GM23338 (cell line): ENCODE data around the gene CSDE1. TPM values are rescaled to one million over a fixed set of nuclear protein-coding genes. Genes with fewer than 3 reads are reported as not detected.

Experiments
- ATAC-seq: fragments of 200-7000 bp; cut with Tn5 transposase; 3 replicates; pipeline ENCODE4 v1.9.1; 2020
- DNase-seq: peaks from one replicate; pipeline ENCODE4 v3.0.0-alpha.2; 2015; ENCODE audit warnings: low spot score
- H2AFZ ChIP-seq: fragments of 200-600 bp; sonication (generic); 2 replicates; pipeline ENCODE4 v1.8.0; 2016; ENCODE audit warnings: antibody characterized with exemption, mild to moderate bottlenecking, moderate library complexity
- H3F3A ChIP-seq: fragments of 200-600 bp; sonication (generic); replicated peaks from 2 replicates; pipeline ENCODE4 v1.8.0; 2017; ENCODE audit warnings: antibody characterized with exemption, mixed run types, low read depth
- H3K27ac ChIP-seq: fragments of 200-600 bp; sonication (generic); 2 replicates; pipeline ENCODE4 v1.6.1; 2016; ENCODE audit warnings: low read depth
- H3K27me3 ChIP-seq: fragments of 200-600 bp; sonication (generic); 2 replicates; pipeline ENCODE4 v1.8.0; 2016; ENCODE audit warnings: mild to moderate bottlenecking, mixed run types, moderate library complexity; ENCODE audit not compliant: insufficient read depth
- H3K36me3 ChIP-seq: fragments of 200-600 bp; sonication (generic); 2 replicates; pipeline ENCODE4 v1.8.0; 2016; ENCODE audit warnings: mild to moderate bottlenecking; ENCODE audit not compliant: insufficient read depth
- H3K4me1 ChIP-seq: fragments of 200-600 bp; sonication (generic); 2 replicates; pipeline ENCODE4 v1.8.0; 2016; ENCODE audit warnings: mild to moderate bottlenecking, moderate library complexity; ENCODE audit not compliant: insufficient read depth
- H3K4me2 ChIP-seq: fragments of 200-600 bp; sonication (generic); 2 replicates; pipeline ENCODE4 v1.7.1; 2017; ENCODE audit warnings: mixed run types
- H3K4me3 ChIP-seq: fragments of 200-600 bp; sonication (generic); 2 replicates; pipeline ENCODE4 v1.6.1; 2016; ENCODE audit warnings: mixed run types
- H3K79me2 ChIP-seq: fragments of 200-600 bp; sonication (generic); replicated peaks from 2 replicates; pipeline ENCODE4 v1.8.0; 2017; ENCODE audit warnings: mild to moderate bottlenecking; ENCODE audit not compliant: insufficient read depth
- H3K9me2 ChIP-seq: fragments of 200-600 bp; sonication (generic); 2 replicates; pipeline ENCODE4 v1.8.0; 2017; ENCODE audit not compliant: insufficient read depth
- H4K20me1 ChIP-seq: fragments of 200-600 bp; sonication (generic); replicated peaks from 2 replicates; pipeline ENCODE4 v1.8.0; 2017; ENCODE audit warnings: mild to moderate bottlenecking; ENCODE audit not compliant: insufficient read depth
- H3K27ac Mint-ChIP-seq: 2 replicates; pipeline ENCODE4 v1.8.0; 2020; ENCODE audit warnings: inconsistent platforms, mild to moderate bottlenecking, moderate library complexity, mixed read lengths
- H3K27me3 Mint-ChIP-seq: 3 replicates; pipeline ENCODE4 v1.8.0; 2022; ENCODE audit warnings: low read depth, mild to moderate bottlenecking, moderate library complexity, mixed read lengths, inconsistent platforms; ENCODE audit not compliant: insufficient read depth, poor library complexity
- H3K36me3 Mint-ChIP-seq: 3 replicates; pipeline ENCODE4 v1.8.0; 2021; ENCODE audit warnings: low read depth, mild to moderate bottlenecking, inconsistent platforms, moderate library complexity, mixed read lengths
- H3K4me1 Mint-ChIP-seq: 3 replicates; pipeline ENCODE4 v1.8.0; 2020; ENCODE audit warnings: mild to moderate bottlenecking, inconsistent platforms, mixed read lengths
- H3K4me3 Mint-ChIP-seq: 3 replicates; pipeline ENCODE4 v1.8.0; 2021; ENCODE audit warnings: moderate library complexity, mild to moderate bottlenecking, inconsistent platforms, mixed read lengths
- H3K9me3 Mint-ChIP-seq: 3 replicates; pipeline ENCODE4 v1.8.0; 2020; ENCODE audit warnings: moderate library complexity, mild to moderate bottlenecking, inconsistent platforms, mixed read lengths
- CREB1 ChIP-seq: fragments of 250-450 bp; sonication (Bioruptor Pico); IDR thresholded peaks from 2 replicates; pipeline ENCODE4 v1.5.0; 2020; ENCODE audit warnings: low read depth, mild to moderate bottlenecking, moderate library complexity
- EZH2 ChIP-seq: fragments of 200-600 bp; sonication (generic); IDR thresholded peaks from one replicate; pipeline ENCODE4 v1.8.0; 2017; ENCODE audit warnings: antibody characterized with exemption, mild to moderate bottlenecking, low read depth; ENCODE audit not compliant: unreplicated experiment
- EZH2phosphoT487 ChIP-seq: fragments of 200-600 bp; sonication (generic); IDR thresholded peaks from one replicate; pipeline ENCODE4 v1.8.1; 2018; ENCODE audit warnings: antibody characterized with exemption; ENCODE audit not compliant: unreplicated experiment
- JUNB ChIP-seq: IDR thresholded peaks from one replicate; pipeline ENCODE4 v1.6.1; 2016; ENCODE audit warnings: antibody characterized with exemption; ENCODE audit not compliant: unreplicated experiment
- NANOG ChIP-seq: IDR thresholded peaks from 2 replicates; pipeline ENCODE4 v1.6.1; 2016; ENCODE audit warnings: antibody characterized with exemption, borderline replicate concordance
- POLR2AphosphoS5 ChIP-seq: IDR thresholded peaks from 2 replicates; pipeline ENCODE4 v1.6.1; 2016; ENCODE audit warnings: antibody characterized with exemption, low read depth
- STAT1 ChIP-seq: IDR thresholded peaks from one replicate; pipeline ENCODE4 v1.6.1; 2016; ENCODE audit warnings: antibody characterized with exemption; ENCODE audit not compliant: unreplicated experiment
- ZNF114 ChIP-seq: fragments of 250-450 bp; sonication (Bioruptor Pico); IDR thresholded peaks from 2 replicates; pipeline ENCODE4 v1.5.0; 2020; ENCODE audit warnings: mild to moderate bottlenecking, moderate library complexity
- ZNF331 ChIP-seq: fragments of 250-450 bp; sonication (Bioruptor Pico); IDR thresholded peaks from 2 replicates; pipeline ENCODE4 v1.5.0; 2020; ENCODE audit warnings: low read depth, mild to moderate bottlenecking, moderate library complexity
- polyA plus RNA-seq: library from polyadenylated mRNA; unstranded; fragments of >200 nt; fragmentation: Nextera tagmentation; extraction: Ambion mirVana; gene quantifications from 2 replicates; pipeline ENCODE4 v1.2.1, GENCODE V29; 2016
- total RNA-seq: library from RNA; depleted of rRNA; stranded (reverse); fragments of >200 nt; shearing (Covaris generic); gene quantifications from 2 replicates; pipeline ENCODE4 v1.2.3, GENCODE V29; 2014
- TF ChIP-seq, protein P1 (sequence below): fragments of 250-450 bp; sonication (Bioruptor Pico); IDR thresholded peaks from 2 replicates; pipeline ENCODE4 v1.5.0; 2020; ENCODE audit warnings: mild to moderate bottlenecking, moderate library complexity
- TF ChIP-seq, protein P2 (sequence below): IDR thresholded peaks from one replicate; pipeline ENCODE4 v1.6.1; 2018; ENCODE audit warnings: antibody characterized with exemption; ENCODE audit not compliant: unreplicated experiment
- TF ChIP-seq, protein P3 (sequence below): IDR thresholded peaks from 2 replicates; pipeline ENCODE4 v1.6.1; 2016; ENCODE audit warnings: antibody characterized with exemption
- TF ChIP-seq, protein P4 (sequence below), 2 experiments: fragments of 200-600 bp in 1 of 2; sonication (generic) in 1 of 2; conservative IDR thresholded peaks; 2 replicates each; pipeline versions ENCODE4 v1.5.1 to v1.6.1; 2016 to 2017; ENCODE audit warnings: antibody characterized with exemption in 2 of 2, low read depth in 2 of 2, mild to moderate bottlenecking in 2 of 2, moderate library complexity in 1 of 2

CSDE1 gene
- total and polyA plus RNA-seq, 2 experiments from 2014 or later, result 214 to 1,054 TPM

DNA sequence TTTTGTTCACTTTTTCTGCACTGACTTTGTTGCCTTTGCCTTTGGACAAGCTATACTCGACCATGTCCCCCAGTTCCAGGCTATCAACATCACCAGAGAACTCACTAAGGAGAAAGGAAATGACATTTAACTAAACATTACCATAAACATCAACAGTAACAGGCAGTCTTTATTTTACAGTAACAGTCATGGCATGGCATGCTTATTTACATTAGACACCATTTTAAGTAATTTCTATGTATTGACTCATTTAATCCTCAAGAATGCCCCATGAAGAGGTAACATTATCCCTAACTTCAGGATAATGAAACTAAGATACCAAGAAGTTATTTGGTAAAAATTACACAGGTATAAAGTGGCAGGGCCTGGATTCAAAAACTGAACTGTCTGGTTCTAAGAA lies 32.6 kb downstream of the CSDE1 start:
- TF ChIP-seq NANOG (no peak), ZNF114 (CRISPR knock-in tag) (no peak), EZH2 (no peak), ZNF331 (CRISPR knock-in tag) (no peak), JUNB (no peak), POLR2AphosphoS5 (no peak), CREB1 (no peak), STAT1 (no peak), EZH2phosphoT487 (no peak)
- TF ChIP-seq, protein P1, sequence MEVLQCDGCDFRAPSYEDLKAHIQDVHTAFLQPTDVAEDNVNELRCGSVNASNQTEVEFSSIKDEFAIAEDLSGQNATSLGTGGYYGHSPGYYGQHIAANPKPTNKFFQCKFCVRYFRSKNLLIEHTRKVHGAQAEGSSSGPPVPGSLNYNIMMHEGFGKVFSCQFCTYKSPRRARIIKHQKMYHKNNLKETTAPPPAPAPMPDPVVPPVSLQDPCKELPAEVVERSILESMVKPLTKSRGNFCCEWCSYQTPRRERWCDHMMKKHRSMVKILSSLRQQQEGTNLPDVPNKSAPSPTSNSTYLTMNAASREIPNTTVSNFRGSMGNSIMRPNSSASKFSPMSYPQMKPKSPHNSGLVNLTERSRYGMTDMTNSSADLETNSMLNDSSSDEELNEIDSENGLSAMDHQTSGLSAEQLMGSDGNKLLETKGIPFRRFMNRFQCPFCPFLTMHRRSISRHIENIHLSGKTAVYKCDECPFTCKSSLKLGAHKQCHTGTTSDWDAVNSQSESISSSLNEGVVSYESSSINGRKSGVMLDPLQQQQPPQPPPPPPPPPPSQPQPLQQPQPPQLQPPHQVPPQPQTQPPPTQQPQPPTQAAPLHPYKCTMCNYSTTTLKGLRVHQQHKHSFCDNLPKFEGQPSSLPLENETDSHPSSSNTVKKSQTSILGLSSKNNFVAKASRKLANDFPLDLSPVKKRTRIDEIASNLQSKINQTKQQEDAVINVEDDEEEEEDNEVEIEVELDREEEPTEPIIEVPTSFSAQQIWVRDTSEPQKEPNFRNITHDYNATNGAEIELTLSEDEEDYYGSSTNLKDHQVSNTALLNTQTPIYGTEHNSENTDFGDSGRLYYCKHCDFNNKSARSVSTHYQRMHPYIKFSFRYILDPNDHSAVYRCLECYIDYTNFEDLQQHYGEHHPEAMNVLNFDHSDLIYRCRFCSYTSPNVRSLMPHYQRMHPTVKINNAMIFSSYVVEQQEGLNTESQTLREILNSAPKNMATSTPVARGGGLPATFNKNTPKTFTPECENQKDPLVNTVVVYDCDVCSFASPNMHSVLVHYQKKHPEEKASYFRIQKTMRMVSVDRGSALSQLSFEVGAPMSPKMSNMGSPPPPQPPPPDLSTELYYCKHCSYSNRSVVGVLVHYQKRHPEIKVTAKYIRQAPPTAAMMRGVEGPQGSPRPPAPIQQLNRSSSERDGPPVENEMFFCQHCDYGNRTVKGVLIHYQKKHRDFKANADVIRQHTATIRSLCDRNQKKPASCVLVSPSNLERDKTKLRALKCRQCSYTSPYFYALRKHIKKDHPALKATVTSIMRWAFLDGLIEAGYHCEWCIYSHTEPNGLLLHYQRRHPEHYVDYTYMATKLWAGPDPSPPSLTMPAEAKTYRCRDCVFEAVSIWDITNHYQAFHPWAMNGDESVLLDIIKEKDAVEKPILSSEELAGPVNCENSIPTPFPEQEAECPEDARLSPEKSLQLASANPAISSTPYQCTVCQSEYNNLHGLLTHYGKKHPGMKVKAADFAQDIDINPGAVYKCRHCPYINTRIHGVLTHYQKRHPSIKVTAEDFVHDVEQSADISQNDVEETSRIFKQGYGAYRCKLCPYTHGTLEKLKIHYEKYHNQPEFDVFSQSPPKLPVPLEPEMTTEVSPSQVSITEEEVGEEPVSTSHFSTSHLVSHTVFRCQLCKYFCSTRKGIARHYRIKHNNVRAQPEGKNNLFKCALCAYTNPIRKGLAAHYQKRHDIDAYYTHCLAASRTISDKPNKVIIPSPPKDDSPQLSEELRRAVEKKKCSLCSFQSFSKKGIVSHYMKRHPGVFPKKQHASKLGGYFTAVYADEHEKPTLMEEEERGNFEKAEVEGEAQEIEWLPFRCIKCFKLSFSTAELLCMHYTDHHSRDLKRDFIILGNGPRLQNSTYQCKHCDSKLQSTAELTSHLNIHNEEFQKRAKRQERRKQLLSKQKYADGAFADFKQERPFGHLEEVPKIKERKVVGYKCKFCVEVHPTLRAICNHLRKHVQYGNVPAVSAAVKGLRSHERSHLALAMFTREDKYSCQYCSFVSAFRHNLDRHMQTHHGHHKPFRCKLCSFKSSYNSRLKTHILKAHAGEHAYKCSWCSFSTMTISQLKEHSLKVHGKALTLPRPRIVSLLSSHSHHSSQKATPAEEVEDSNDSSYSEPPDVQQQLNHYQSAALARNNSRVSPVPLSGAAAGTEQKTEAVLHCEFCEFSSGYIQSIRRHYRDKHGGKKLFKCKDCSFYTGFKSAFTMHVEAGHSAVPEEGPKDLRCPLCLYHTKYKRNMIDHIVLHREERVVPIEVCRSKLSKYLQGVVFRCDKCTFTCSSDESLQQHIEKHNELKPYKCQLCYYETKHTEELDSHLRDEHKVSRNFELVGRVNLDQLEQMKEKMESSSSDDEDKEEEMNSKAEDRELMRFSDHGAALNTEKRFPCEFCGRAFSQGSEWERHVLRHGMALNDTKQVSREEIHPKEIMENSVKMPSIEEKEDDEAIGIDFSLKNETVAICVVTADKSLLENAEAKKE (CRISPR knock-in tag), result no peak
- TF ChIP-seq, protein P2, sequence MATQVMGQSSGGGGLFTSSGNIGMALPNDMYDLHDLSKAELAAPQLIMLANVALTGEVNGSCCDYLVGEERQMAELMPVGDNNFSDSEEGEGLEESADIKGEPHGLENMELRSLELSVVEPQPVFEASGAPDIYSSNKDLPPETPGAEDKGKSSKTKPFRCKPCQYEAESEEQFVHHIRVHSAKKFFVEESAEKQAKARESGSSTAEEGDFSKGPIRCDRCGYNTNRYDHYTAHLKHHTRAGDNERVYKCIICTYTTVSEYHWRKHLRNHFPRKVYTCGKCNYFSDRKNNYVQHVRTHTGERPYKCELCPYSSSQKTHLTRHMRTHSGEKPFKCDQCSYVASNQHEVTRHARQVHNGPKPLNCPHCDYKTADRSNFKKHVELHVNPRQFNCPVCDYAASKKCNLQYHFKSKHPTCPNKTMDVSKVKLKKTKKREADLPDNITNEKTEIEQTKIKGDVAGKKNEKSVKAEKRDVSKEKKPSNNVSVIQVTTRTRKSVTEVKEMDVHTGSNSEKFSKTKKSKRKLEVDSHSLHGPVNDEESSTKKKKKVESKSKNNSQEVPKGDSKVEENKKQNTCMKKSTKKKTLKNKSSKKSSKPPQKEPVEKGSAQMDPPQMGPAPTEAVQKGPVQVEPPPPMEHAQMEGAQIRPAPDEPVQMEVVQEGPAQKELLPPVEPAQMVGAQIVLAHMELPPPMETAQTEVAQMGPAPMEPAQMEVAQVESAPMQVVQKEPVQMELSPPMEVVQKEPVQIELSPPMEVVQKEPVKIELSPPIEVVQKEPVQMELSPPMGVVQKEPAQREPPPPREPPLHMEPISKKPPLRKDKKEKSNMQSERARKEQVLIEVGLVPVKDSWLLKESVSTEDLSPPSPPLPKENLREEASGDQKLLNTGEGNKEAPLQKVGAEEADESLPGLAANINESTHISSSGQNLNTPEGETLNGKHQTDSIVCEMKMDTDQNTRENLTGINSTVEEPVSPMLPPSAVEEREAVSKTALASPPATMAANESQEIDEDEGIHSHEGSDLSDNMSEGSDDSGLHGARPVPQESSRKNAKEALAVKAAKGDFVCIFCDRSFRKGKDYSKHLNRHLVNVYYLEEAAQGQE, result no peak
- TF ChIP-seq, protein P3, sequence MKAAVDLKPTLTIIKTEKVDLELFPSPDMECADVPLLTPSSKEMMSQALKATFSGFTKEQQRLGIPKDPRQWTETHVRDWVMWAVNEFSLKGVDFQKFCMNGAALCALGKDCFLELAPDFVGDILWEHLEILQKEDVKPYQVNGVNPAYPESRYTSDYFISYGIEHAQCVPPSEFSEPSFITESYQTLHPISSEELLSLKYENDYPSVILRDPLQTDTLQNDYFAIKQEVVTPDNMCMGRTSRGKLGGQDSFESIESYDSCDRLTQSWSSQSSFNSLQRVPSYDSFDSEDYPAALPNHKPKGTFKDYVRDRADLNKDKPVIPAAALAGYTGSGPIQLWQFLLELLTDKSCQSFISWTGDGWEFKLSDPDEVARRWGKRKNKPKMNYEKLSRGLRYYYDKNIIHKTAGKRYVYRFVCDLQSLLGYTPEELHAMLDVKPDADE, result no peak
- TF ChIP-seq, protein P4, sequence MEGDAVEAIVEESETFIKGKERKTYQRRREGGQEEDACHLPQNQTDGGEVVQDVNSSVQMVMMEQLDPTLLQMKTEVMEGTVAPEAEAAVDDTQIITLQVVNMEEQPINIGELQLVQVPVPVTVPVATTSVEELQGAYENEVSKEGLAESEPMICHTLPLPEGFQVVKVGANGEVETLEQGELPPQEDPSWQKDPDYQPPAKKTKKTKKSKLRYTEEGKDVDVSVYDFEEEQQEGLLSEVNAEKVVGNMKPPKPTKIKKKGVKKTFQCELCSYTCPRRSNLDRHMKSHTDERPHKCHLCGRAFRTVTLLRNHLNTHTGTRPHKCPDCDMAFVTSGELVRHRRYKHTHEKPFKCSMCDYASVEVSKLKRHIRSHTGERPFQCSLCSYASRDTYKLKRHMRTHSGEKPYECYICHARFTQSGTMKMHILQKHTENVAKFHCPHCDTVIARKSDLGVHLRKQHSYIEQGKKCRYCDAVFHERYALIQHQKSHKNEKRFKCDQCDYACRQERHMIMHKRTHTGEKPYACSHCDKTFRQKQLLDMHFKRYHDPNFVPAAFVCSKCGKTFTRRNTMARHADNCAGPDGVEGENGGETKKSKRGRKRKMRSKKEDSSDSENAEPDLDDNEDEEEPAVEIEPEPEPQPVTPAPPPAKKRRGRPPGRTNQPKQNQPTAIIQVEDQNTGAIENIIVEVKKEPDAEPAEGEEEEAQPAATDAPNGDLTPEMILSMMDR (conservative IDR thresholded peaks at IDR 0.05; ENCODE audit: low read depth in 2 of 2), result no peak
- H3K27ac Mint-ChIP-seq, result no peak overlapping the region
- no peaks in the 10 kb centered on the region for H3K27me3 ChIP-seq
- ATAC-seq (no peak), DNase-seq (no peak)
- no peaks in the 10 kb centered on the region for H3K27me3 Mint-ChIP-seq
- H3K4me1 ChIP-seq, result no peaks in the 10 kb centered on the region
- H3K36me3 Mint-ChIP-seq, result peaks cover 96% of the 10 kb centered on the region
- no peak overlapping the region for H2AFZ ChIP-seq
- no peaks in the 10 kb centered on the region for H3K9me3 Mint-ChIP-seq
- no peak overlapping the region for H3K4me2 ChIP-seq
- H3F3A ChIP-seq, result no peaks in the 10 kb centered on the region
- H3K27ac ChIP-seq, result no peak overlapping the region
- H3K9me2 ChIP-seq, result no peaks in the 10 kb centered on the region
- peaks cover 25% of the 10 kb centered on the region for H3K79me2 ChIP-seq
- H3K4me3 Mint-ChIP-seq, result no peak overlapping the region
- no peaks in the 10 kb centered on the region for H3K4me1 Mint-ChIP-seq
- peaks cover 17% of the 10 kb centered on the region; the same call in 1 of the 2 replicates for H4K20me1 ChIP-seq
- H3K36me3 ChIP-seq, result peaks cover 82% of the 10 kb centered on the region
- no peak overlapping the region for H3K4me3 ChIP-seq
